ENCODE results near the gene PDE4D. TPM values are rescaled to one million over a fixed set of nuclear protein-coding genes. Genes with fewer than 3 reads are reported as not detected.

Gene PDE4D
- total RNA-seq, 1 experiment from 2014 or later: 3.6 TPM

DNA sequence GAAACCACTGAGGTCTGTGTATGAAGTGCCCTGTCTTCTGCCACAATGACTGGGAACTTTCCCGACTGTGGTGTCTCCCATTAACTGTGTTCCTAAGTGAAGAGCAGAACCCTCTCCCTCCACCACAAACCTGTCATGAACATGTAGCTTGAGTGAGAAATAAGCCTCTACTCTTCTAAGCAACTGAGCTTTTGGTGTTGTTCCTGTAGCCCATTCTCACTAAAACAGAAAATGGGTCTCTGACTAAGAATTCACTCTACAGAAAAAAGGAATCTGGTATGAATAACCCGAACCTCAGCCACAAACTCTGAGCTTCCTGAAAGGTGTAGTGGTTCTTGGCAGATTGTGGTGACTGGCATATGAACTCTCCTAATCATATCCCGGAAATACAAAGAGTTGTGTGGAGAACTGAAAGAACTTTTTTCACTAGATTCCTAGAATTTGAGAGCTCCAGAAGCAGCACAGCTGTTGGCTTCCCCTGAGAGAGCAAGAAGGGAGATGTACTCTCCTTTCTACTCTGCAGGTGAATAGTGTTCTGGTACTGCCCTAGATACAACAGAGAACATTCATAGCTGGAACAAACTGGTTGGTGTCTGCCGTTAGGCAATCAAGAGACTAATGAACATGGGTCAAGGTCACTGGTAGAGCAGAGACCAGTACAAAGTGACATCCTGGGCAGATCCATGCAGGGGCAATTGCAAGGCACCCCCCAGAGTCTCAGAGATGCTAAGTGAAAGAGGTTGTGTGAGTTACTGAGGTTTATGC lies 283.8 kb downstream of the PDE4D start:
- H3K4me3 ChIP-seq (ENCODE audit: low read length): no peak overlapping the region
- no peak for TF ChIP-seq EZH2 (IDR thresholded peaks at IDR 0.05; ENCODE audit: low read length, unreplicated experiment)
- TF ChIP-seq, protein P1, sequence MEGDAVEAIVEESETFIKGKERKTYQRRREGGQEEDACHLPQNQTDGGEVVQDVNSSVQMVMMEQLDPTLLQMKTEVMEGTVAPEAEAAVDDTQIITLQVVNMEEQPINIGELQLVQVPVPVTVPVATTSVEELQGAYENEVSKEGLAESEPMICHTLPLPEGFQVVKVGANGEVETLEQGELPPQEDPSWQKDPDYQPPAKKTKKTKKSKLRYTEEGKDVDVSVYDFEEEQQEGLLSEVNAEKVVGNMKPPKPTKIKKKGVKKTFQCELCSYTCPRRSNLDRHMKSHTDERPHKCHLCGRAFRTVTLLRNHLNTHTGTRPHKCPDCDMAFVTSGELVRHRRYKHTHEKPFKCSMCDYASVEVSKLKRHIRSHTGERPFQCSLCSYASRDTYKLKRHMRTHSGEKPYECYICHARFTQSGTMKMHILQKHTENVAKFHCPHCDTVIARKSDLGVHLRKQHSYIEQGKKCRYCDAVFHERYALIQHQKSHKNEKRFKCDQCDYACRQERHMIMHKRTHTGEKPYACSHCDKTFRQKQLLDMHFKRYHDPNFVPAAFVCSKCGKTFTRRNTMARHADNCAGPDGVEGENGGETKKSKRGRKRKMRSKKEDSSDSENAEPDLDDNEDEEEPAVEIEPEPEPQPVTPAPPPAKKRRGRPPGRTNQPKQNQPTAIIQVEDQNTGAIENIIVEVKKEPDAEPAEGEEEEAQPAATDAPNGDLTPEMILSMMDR (conservative IDR thresholded peaks at IDR 0.05; ENCODE audit: low read depth, low read length): no peak
- no peak for TF ChIP-seq EZH2phosphoT487 (IDR thresholded peaks at IDR 0.05; ENCODE audit: borderline replicate concordance, low read length)
- CTCF ChIA-PET: no interaction called here
- no peak overlapping the region for H3K9ac ChIP-seq (ENCODE audit: low read length)
- no TSS peak for BruUV-seq (replicated peaks)
- ATAC-seq (no peak), DNase-seq (no peak)
- no peaks in the 10 kb centered on the region for H3F3A ChIP-seq (ENCODE audit: low read length, unreplicated experiment)
- H3K27ac ChIP-seq (ENCODE audit: low read length): no peak overlapping the region
- no peaks in the 10 kb centered on the region for H3K79me2 ChIP-seq (ENCODE audit: low read length)
- POLR2A ChIA-PET (ENCODE audit: unreplicated experiment): interaction anchor here (0.6 kb wide), 1 partner anchor 1040 kb away, joined by 6 read pairs; no protein-coding TSS in a partner anchor
- H4K20me1 ChIP-seq (ENCODE audit: low read length): no peaks in the 10 kb centered on the region
- intact Hi-C loops (cut with micrococcal nuclease): no loop called here
- no peak overlapping the region for H2AFZ ChIP-seq (ENCODE audit: low read length)
- no peak overlapping the region for H3K4me2 ChIP-seq (ENCODE audit: low read length)
- no peaks in the 10 kb centered on the region for H3K9me3 ChIP-seq (ENCODE audit: low read length)
- peaks cover 4% of the 10 kb centered on the region for H3K4me1 ChIP-seq (ENCODE audit: insufficient read depth, low read length)
- no peaks in the 10 kb centered on the region for H3K36me3 ChIP-seq (ENCODE audit: low read depth, low read length)
- H3K27me3 ChIP-seq (ENCODE audit: low read length): no peaks in the 10 kb centered on the region
- H3K9me2 ChIP-seq (replicated peaks; ENCODE audit: low read length): no peaks in the 10 kb centered on the region

DNA sequence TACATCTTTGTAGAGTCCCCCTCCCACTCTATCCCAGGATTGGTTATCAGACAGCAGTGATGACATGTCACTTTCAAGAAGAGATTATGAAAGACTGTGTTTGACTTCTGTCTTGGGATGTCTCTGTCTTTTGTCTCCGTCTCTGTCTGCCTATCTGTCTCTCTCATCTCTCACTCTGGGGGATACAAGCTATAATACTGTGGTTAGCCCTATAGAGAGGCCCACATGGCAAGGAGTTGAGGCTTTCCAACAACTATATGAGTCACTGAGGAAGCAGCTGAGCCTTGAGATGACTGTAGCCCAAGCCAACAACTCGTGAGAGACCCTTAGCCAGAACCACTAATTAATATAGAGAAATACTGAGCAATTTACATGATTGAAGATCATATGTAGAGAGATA lies 284.8 kb downstream of the PDE4D start:
- ChIA-PET POLR2A (ENCODE audit: unreplicated experiment) (no interaction called here), CTCF (no interaction called here)
- Histone ChIP-seq H3K79me2 (ENCODE audit: low read length) (no peaks in the 10 kb centered on the region), H3K4me2 (ENCODE audit: low read length) (no peak overlapping the region), H3K4me1 (ENCODE audit: insufficient read depth, low read length) (no peaks in the 10 kb centered on the region), H3K27me3 (ENCODE audit: low read length) (no peaks in the 10 kb centered on the region), H2AFZ (ENCODE audit: low read length) (no peak overlapping the region), H4K20me1 (ENCODE audit: low read length) (no peaks in the 10 kb centered on the region), H3K4me3 (ENCODE audit: low read length) (no peak overlapping the region), H3K9ac (ENCODE audit: low read length) (no peak overlapping the region), H3F3A (ENCODE audit: low read length, unreplicated experiment) (no peaks in the 10 kb centered on the region), H3K9me2 (replicated peaks; ENCODE audit: low read length) (no peaks in the 10 kb centered on the region), H3K36me3 (ENCODE audit: low read depth, low read length) (no peaks in the 10 kb centered on the region), H3K9me3 (ENCODE audit: low read length) (no peaks in the 10 kb centered on the region), H3K27ac (ENCODE audit: low read length) (no peak overlapping the region)
- ATAC-seq (no peak), DNase-seq (no peak)
- intact Hi-C loops (cut with micrococcal nuclease): no loop called here
- TF ChIP-seq, protein P1 (conservative IDR thresholded peaks at IDR 0.05; ENCODE audit: low read depth, low read length): no peak
- no peak for TF ChIP-seq EZH2phosphoT487 (IDR thresholded peaks at IDR 0.05; ENCODE audit: borderline replicate concordance, low read length)
- TF ChIP-seq EZH2 (IDR thresholded peaks at IDR 0.05; ENCODE audit: low read length, unreplicated experiment): no peak
- BruUV-seq (replicated peaks): no TSS peak

DNA sequence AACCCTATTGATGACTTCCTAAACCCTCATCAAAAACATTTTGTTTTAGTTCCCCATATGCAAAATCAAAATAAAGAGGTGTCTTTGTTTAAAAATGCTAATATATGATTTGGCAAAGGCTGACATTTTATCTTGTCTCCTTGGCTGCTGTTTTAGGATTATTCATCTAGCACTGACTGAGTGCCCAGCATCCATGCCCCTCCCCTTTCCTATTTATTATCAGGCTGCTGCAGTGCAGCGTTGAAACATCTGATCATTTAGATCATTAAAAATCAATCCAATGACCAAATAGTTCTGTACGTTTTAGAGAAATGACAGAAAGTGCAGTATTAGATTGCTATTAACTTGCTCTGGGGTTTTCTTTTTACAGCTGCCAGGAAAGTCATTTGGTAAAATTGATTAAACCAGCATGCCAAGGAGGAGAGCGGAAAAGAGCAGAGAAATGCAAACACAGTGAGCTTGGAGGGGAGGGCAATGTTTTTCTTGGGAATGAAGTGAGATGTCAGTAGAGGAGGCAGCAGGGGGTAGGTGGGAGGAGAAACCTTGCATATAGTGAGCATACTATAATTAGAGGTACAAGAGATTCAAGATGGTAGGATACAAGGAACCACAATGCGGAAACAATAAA lies 286.3 kb downstream of the PDE4D start:
- POLR2A ChIA-PET (ENCODE audit: unreplicated experiment): no interaction called here
- no peak for DNase-seq

More for the DNA sequence above, 286.3 kb downstream of the PDE4D start:
- Histone ChIP-seq H4K20me1 (ENCODE audit: low read length) (no peaks in the 10 kb centered on the region), H3K27me3 (ENCODE audit: low read length) (no peaks in the 10 kb centered on the region), H3K9ac (ENCODE audit: low read length) (no peak overlapping the region), H3K27ac (ENCODE audit: low read length) (no peak overlapping the region), H3K4me3 (ENCODE audit: low read length) (no peak overlapping the region), H3K36me3 (ENCODE audit: low read depth, low read length) (no peaks in the 10 kb centered on the region), H2AFZ (ENCODE audit: low read length) (no peak overlapping the region), H3K79me2 (ENCODE audit: low read length) (no peaks in the 10 kb centered on the region), H3K4me2 (ENCODE audit: low read length) (no peak overlapping the region), H3F3A (ENCODE audit: low read length, unreplicated experiment) (no peaks in the 10 kb centered on the region), H3K9me3 (ENCODE audit: low read length) (no peaks in the 10 kb centered on the region), H3K4me1 (ENCODE audit: insufficient read depth, low read length) (no peaks in the 10 kb centered on the region), H3K9me2 (replicated peaks; ENCODE audit: low read length) (no peaks in the 10 kb centered on the region)
- intact Hi-C loops (cut with micrococcal nuclease): no loop called here
- no peak for ATAC-seq
- TF ChIP-seq, protein P1 (conservative IDR thresholded peaks at IDR 0.05; ENCODE audit: low read depth, low read length): no peak
- no peak for TF ChIP-seq EZH2phosphoT487 (IDR thresholded peaks at IDR 0.05; ENCODE audit: borderline replicate concordance, low read length)
- no TSS peak for BruUV-seq (replicated peaks)
- CTCF ChIA-PET: no interaction called here
